A673 (cell line): Measurements from ENCODE around the gene MAPK8IP1. TPM values are rescaled to one million over a fixed set of nuclear protein-coding genes. Genes with fewer than 3 reads are reported as not detected.
A peak's percentile ranks its signal among the peaks of the same experiment; 100 is the strongest.

Source experiments
- BruUV-seq: library from RNA; stranded (reverse); fragments of 400-500 nt; replicated peaks from 2 replicates; lab custom pipeline; 2021; lab: Mats Ljungman, UMichigan
- CTCF ChIA-PET: fragments of 300-600 bp; sonication (Branson Sonifier 250); formaldehyde crosslinking; loops from one replicate; lab custom pipeline; 2022; ENCODE audit warnings: antibody characterized with exemption; lab: Charles Lee
- POLR2A ChIA-PET: fragments of 300-600 bp; sonication (Branson Sonifier 250); formaldehyde crosslinking; loops from one replicate; lab custom pipeline; 2022; ENCODE audit warnings: antibody characterized with exemption; ENCODE audit not compliant: low non-redundant PET; lab: Charles Lee
- DNase-seq: peaks from one replicate; pipeline ENCODE4 v3.0.0-alpha.2; 2015; ENCODE audit warnings: low spot score
- H3K27ac ChIP-seq: fragments of 200-600 bp; sonication (generic); 2 replicates; pipeline ENCODE4 v1.5.1; 2016; ENCODE audit warnings: mixed run types, low read depth, mild to moderate bottlenecking, mixed read lengths, antibody characterized with exemption, low read length; ENCODE audit not compliant: poor library complexity, severe bottlenecking
- H3K27me3 ChIP-seq: fragments of 200-600 bp; sonication (generic); replicated peaks from 2 replicates; pipeline ENCODE4 v1.6.1; 2017; ENCODE audit warnings: mixed run types, low read depth, mild to moderate bottlenecking, mixed read lengths, antibody characterized with exemption, low read length; ENCODE audit not compliant: insufficient read depth, poor library complexity
- H3K36me3 ChIP-seq: fragments of 200-600 bp; sonication (generic); 2 replicates; pipeline ENCODE4 v1.6.1; 2016; ENCODE audit warnings: mixed run types, mild to moderate bottlenecking, mixed read lengths, antibody characterized with exemption, low read length; ENCODE audit not compliant: insufficient read depth, poor library complexity, severe bottlenecking
- H3K4me1 ChIP-seq: fragments of 200-600 bp; sonication (generic); 2 replicates; pipeline ENCODE4 v1.6.1; 2017; ENCODE audit warnings: mixed run types, mild to moderate bottlenecking, mixed read lengths, antibody characterized with exemption, low read length; ENCODE audit not compliant: insufficient read depth, poor library complexity, severe bottlenecking
- H3K4me3 ChIP-seq: fragments of 200-600 bp; sonication (generic); 2 replicates; pipeline ENCODE4 v1.5.1; 2016; ENCODE audit warnings: low read depth, mixed run types, mild to moderate bottlenecking, mixed read lengths, low read length; ENCODE audit not compliant: poor library complexity, severe bottlenecking
- H3K9me3 ChIP-seq: fragments of 200-600 bp; sonication (generic); 2 replicates; pipeline ENCODE4 v1.6.1; 2016; ENCODE audit warnings: mixed run types, low read depth, mild to moderate bottlenecking, mixed read lengths, antibody characterized with exemption, low read length; ENCODE audit not compliant: poor library complexity, severe bottlenecking
- CTCF ChIP-seq: fragments of 300-800, 200-600 bp; sonication (generic); conservative IDR thresholded peaks from 2 replicates; pipeline ENCODE4 v1.5.1; 2017; ENCODE audit warnings: low read depth, mild to moderate bottlenecking, antibody characterized with exemption, low read length, moderate library complexity, mixed read lengths
- EZH2 ChIP-seq: fragments of 200-600 bp; sonication (generic); IDR thresholded peaks from 2 replicates; pipeline ENCODE4 v1.6.1; 2017; ENCODE audit warnings: borderline replicate concordance, low read depth, mild to moderate bottlenecking, mixed read lengths, antibody characterized with exemption, low read length; ENCODE audit not compliant: poor library complexity, severe bottlenecking
- intact Hi-C: fragments of 100-400 bp; cut with micrococcal nuclease; formaldehyde crosslinking; loops from one replicate; pipeline ENCODE4 v1.10.0; 2022; ENCODE audit not compliant: unreplicated experiment
- total RNA-seq: library from RNA; stranded (reverse); gene quantifications from 2 replicates; pipeline ENCODE4 v1.2.3, GENCODE V29; 2021

Gene MAPK8IP1
- total RNA-seq, 1 experiment from 2014 or later = 46.0 TPM

DNA sequence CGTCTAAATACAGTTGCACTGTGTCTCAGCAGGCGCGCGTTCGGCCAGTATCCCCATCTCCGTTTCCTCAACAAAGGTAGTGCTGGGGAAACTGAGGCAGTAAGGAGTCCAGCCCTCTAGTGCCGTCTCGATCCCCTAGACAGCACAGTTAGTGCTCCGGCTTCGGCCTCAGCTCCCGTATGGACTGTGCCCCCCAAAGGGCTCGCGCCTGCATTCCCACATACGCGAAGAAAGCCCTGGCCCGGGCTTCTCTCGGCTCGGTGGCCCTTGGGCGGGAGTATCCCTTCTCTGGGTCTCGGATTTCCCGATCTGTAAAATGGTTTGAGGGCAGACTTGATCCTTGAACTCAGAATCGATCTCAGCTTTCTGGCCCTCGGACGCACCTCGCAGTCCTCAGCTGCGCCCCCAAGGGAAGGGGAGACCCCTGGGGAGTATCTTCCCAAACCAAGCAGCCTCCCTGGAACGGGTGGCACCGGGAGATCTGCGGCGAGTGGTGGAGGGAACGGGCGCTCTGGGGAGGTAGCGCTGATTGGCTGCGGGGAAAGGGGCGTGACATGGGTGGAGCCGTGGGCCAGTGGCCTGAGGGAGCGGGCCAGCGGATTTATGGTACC lies 33.0 kb downstream of the MAPK8IP1 start:
- H3K9me3 ChIP-seq = no peaks in the 10 kb centered on the region
- BruUV-seq = TSS peak; percentile 59
- DNase-seq = peak; percentile 95
- peaks cover 15% of the 10 kb centered on the region for H3K36me3 ChIP-seq
- peak overlapping the region; percentile 71 for H3K4me3 ChIP-seq
- peak overlapping the region; percentile 87 for H3K27ac ChIP-seq
- ChIA-PET POLR2A (interaction anchor here (0.7 kb wide), 1 partner anchor 1837 kb away, joined by 3 read pairs; no protein-coding TSS in a partner anchor), CTCF (interaction anchor here (0.6 to 1.1 kb wide), 3 partner anchors 46 to 382 kb away, joined by 4 to 5 read pairs (median 4); no protein-coding TSS in a partner anchor)
- TF ChIP-seq CTCF (no peak), EZH2 (no peak)
- intact Hi-C loops = loop anchor here (2.0 to 5.0 kb wide), 3 partner anchors 38 to 204 kb away; partner anchors contain the start of genes CRY2 and PHF21A
- no peaks in the 10 kb centered on the region for H3K27me3 ChIP-seq
- H3K4me1 ChIP-seq = peaks cover 15% of the 10 kb centered on the region

GRCh38 chr11:45918962-45919675 lies 33.7 kb downstream of the MAPK8IP1 start:
- H3K36me3 ChIP-seq = peaks cover 9% of the 10 kb centered on the region
- H3K27ac ChIP-seq = no peak overlapping the region
- TF ChIP-seq CTCF (no peak), EZH2 (no peak)
- intact Hi-C loops = loop anchor here (2.0 to 5.0 kb wide), 3 partner anchors 38 to 203 kb away; partner anchors contain the start of genes CRY2 and PHF21A
- no peaks in the 10 kb centered on the region for H3K27me3 ChIP-seq
- peaks cover 15% of the 10 kb centered on the region for H3K4me1 ChIP-seq
- BruUV-seq = no TSS peak
- CTCF ChIA-PET = interaction anchor here (0.6 kb wide), 1 partner anchor 382 kb away, joined by 4 read pairs; no protein-coding TSS in a partner anchor
- peak overlapping the region; percentile 71 for H3K4me3 ChIP-seq
- POLR2A ChIA-PET = no interaction called here
- H3K9me3 ChIP-seq = no peaks in the 10 kb centered on the region
- DNase-seq = no peak

DNA sequence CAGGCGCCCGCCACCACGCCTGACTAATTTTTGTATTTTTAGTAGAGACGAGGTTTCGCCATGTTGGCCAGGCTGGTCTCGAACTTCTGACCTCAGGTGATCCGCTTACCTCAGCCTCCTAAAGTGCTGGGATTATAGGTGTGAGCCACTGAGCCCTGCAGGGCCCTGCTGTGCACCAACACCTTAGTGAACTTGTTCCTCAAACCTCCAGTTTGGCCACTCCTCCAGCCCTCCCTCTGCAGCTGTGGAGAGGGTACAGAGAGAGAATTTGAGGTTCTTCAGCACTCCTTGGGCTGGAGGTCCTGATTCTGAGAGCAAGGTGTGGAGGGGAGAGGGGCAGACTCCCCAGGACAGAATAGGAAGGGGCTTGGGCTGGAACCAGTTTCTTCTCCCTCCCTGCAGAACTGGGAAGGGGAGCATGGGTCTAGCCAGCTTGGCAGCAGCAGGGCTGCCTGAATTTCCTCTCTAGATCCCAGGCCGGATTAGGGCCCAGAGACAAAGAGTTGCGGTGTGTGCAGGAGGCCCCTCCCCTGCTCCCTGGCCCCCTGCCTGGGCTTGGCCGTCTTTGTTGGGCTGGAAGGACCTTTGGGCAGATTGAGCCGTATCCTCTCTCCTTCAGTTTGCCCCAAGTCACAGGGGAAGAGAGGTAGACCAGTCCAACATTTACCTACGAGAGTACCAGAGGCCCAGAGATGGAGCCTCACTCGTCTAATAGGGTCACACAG lies 34.5 kb downstream of the MAPK8IP1 start:
- Histone ChIP-seq H3K9me3 (no peaks in the 10 kb centered on the region), H3K27ac (no peak overlapping the region), H3K4me1 (peaks cover 15% of the 10 kb centered on the region), H3K36me3 (peaks cover 4% of the 10 kb centered on the region), H3K4me3 (no peak overlapping the region), H3K27me3 (no peaks in the 10 kb centered on the region)
- TF ChIP-seq EZH2 (no peak), CTCF (no peak)
- DNase-seq = no peak
- ChIA-PET CTCF (no interaction called here), POLR2A (no interaction called here)
- intact Hi-C loops = loop anchor here (2.0 to 5.0 kb wide), 3 partner anchors 39 to 202 kb away; partner anchors contain the start of genes CRY2 and PHF21A
- no TSS peak for BruUV-seq
